Caki2 (cell line): ENCODE results near the gene WFDC1. TPM values are rescaled to one million over a fixed set of nuclear protein-coding genes. Genes with fewer than 3 reads are reported as not detected.
"Not testable (repeated sequence)": the region's sequence is repeated elsewhere in the genome, so short reads cannot be mapped to it uniquely, and the experiment has no call there.

Source experiments
- DNase-seq: peaks from one replicate; pipeline ENCODE4 v3.0.0-alpha.2; 2015; ENCODE audit warnings: low read depth
- in situ Hi-C: cut with HindIII; loops from 2 replicates; pipeline ENCODE4 v1.10.0; 2016; ENCODE audit warnings: low sequenced_read_pairs, low pct_unique_long_range_greater_than_20kb, mixed read lengths
- total RNA-seq: library from RNA; depleted of rRNA; stranded (reverse); fragments of >200 nt; shearing (Covaris generic); gene quantifications from 2 replicates; pipeline ENCODE4 v1.2.3, GENCODE V29; 2014; ENCODE audit warnings: low replicate concordance

Gene WFDC1
- total RNA-seq, 1 experiment from 2014 or later = not detected

GRCh38 chr16:84339766-84340165, 45.1 kb downstream of the WFDC1 start:
- DNase-seq = no peak
- in situ Hi-C loops = no loop called here

GRCh38 chr16:84340325-84341040, 45.8 kb downstream of the WFDC1 start:
- in situ Hi-C loops = no loop called here
- DNase-seq = no peak

- in situ Hi-C loops = no loop called here
- DNase-seq = no peak
These were observed 47.0 kb downstream of the WFDC1 start for GRCh38 chr16:84341528-84342295.

- in situ Hi-C loops, DNase-seq: not testable (repeated sequence)
These were observed 49.1 kb downstream of the WFDC1 start for GRCh38 chr16:84343800-84344199.

GRCh38 chr16:84344781-84345180, 50.1 kb downstream of the WFDC1 start:
- no peak for DNase-seq
- in situ Hi-C loops = no loop called here

- in situ Hi-C loops = no loop called here
- DNase-seq = no peak
These were observed 52.5 kb downstream of the WFDC1 start for GRCh38 chr16:84347161-84347560.

GRCh38 chr16:84348386-84348888, 53.8 kb downstream of the WFDC1 start:
- in situ Hi-C loops = no loop called here
- no peak for DNase-seq

- in situ Hi-C loops = no loop called here
- DNase-seq = no peak
These were observed 55.4 kb downstream of the WFDC1 start for GRCh38 chr16:84349862-84350684.

GRCh38 chr16:84350685-84351400, 56.2 kb downstream of the WFDC1 start:
- DNase-seq = no peak
- in situ Hi-C loops = no loop called here

GRCh38 chr16:84351630-84352029, 57.0 kb downstream of the WFDC1 start:
- in situ Hi-C loops = no loop called here
- no peak for DNase-seq

- in situ Hi-C loops = no loop called here
These were observed 59.6 kb downstream of the WFDC1 start for GRCh38 chr16:84354306-84354705.

GRCh38 chr16:84355149-84355548, 60.5 kb downstream of the WFDC1 start:
- DNase-seq = no peak
- in situ Hi-C loops = no loop called here

More at GRCh38 chr16:84354306-84354705, 59.6 kb downstream of the WFDC1 start:
- no peak for DNase-seq

GRCh38 chr16:84356176-84356575, 61.5 kb downstream of the WFDC1 start:
- no peak for DNase-seq
- in situ Hi-C loops = no loop called here

GRCh38 chr16:84356591-84357116, 62.0 kb downstream of the WFDC1 start:
- DNase-seq = no peak
- in situ Hi-C loops = no loop called here

- peak; percentile 49 for DNase-seq
- in situ Hi-C loops = no loop called here
These were observed 62.5 kb downstream of the WFDC1 start for GRCh38 chr16:84357191-84357651.

GRCh38 chr16:84358601-84359295, 64.1 kb downstream of the WFDC1 start:
- no peak for DNase-seq
- in situ Hi-C loops = no loop called here

GRCh38 chr16:84359326-84359725, 64.6 kb downstream of the WFDC1 start:
- no peak for DNase-seq
- in situ Hi-C loops = no loop called here
